ENCODE measurements around the gene GJA3. TPM values are rescaled to one million over a fixed set of nuclear protein-coding genes. Genes with fewer than 3 reads are reported as not detected.
A peak's percentile ranks its signal among the peaks of the same experiment; 100 is the strongest.

Gene GJA3
- total and polyA plus RNA-seq, 2 donors (not counting 3 experiments of a cell fraction or from before 2014, with no cell fraction given) = not detected

GRCh38 chr13:20106742-20107141 is 54.1 kb downstream of the GJA3 start:
- Histone ChIP-seq H3K79me2 (ENCODE audit: control insufficient read depth, insufficient read depth, low read length) (no peaks in the 10 kb centered on the region), H2AFZ (ENCODE audit: low read depth, low read length) (no peak overlapping the region), H4K20me1 (replicated peaks; ENCODE audit: control insufficient read depth, extremely low read depth, insufficient read depth, low read length) (no peaks in the 10 kb centered on the region), H3K36me3 (ENCODE audit: control insufficient read depth in 2 of 2, extremely low read depth in 1 of 2, insufficient read depth in 2 of 2, low read length in 2 of 2) (no peaks in the 10 kb centered on the region), H3K9ac (replicated peaks; ENCODE audit: extremely low read depth, insufficient read depth, low read length) (no peak overlapping the region), H3K27ac (ENCODE audit: insufficient read depth, low read depth, low read length) (no peak overlapping the region), H3K27me3 (ENCODE audit: control insufficient read depth in 2 of 2, insufficient read depth in 2 of 2, low read length in 2 of 2) (peaks cover 9 to 23% of the 10 kb centered on the region in 2 experiments), H3K4me2 (ENCODE audit: insufficient read depth, low read length) (no peak overlapping the region), H3K4me1 (ENCODE audit: control insufficient read depth, extremely low read depth, insufficient read depth, low read length) (no peaks in the 10 kb centered on the region), H3K4me3 (replicated peaks in 1 of 3; ENCODE audit: insufficient read depth in 1 of 3, low read depth in 1 of 3, low read length in 3 of 3) (no peak overlapping the region), H3K9me1 (replicated peaks; ENCODE audit: control insufficient read depth, extremely low read depth, insufficient read depth, low read length) (no peaks in the 10 kb centered on the region), H3K9me3 (replicated peaks; ENCODE audit: control insufficient read depth, insufficient read depth, low read length) (no peaks in the 10 kb centered on the region)
- TF ChIP-seq EZH2 (IDR thresholded peaks at IDR 0.05; ENCODE audit: borderline replicate concordance, low read depth, low read length, severe bottlenecking) (no peak), JUN (IDR thresholded peaks at IDR 0.05; ENCODE audit: borderline replicate concordance, insufficient read depth, insufficient read length, low read depth) (no peak), POLR2AphosphoS5 (IDR thresholded peaks at IDR 0.05; ENCODE audit: insufficient read depth, low read depth, low read length) (no peak), CTCF (IDR thresholded peaks at IDR 0.05; ENCODE audit: extremely low read depth in 1 of 2, insufficient read depth in 1 of 2, low read depth in 1 of 2, low read length in 2 of 2) (no peak), MYC (IDR thresholded peaks at IDR 0.05; ENCODE audit: low read depth, low read length) (no peak), MAX (IDR thresholded peaks at IDR 0.05; ENCODE audit: insufficient read depth, insufficient read length) (no peak), FOS (IDR thresholded peaks at IDR 0.05; ENCODE audit: borderline replicate concordance, insufficient read depth, low read length) (no peak), GATA2 (IDR thresholded peaks at IDR 0.05; ENCODE audit: insufficient read depth, insufficient read length, low read depth, low read length) (no peak), POLR2A (IDR thresholded peaks at IDR 0.05; ENCODE audit: low read depth, low read length) (no peak)
- DNase-seq (ENCODE audit: low read depth, low spot score) (no peak), FAIRE-seq (peak; percentile 21)
- dilution Hi-C loops (cut with MboI; ENCODE audit: extremely low pct_ligation_motif_present, low sequenced_read_pairs) (no loop called here), intact Hi-C loops (cut with micrococcal nuclease) (loop anchor here (1.0 kb wide), 1 partner anchor 48 kb away; no protein-coding TSS in a partner anchor)
- ChIA-PET POLR2A (no interaction called here), CTCF (interaction anchor here (0.8 to 1.5 kb wide), 2 partner anchors 12 to 13 kb away, joined by 3 to 4 read pairs; no protein-coding TSS in a partner anchor)
- BruUV-seq (replicated peaks) = no TSS peak

All from endothelial cell of umbilical vein (primary cell).